GM19025 (cell line): ENCODE measurements around the gene AOC1.
A peak's percentile ranks its signal among the peaks of the same experiment; 100 is the strongest.
"Not testable (repeated sequence)": the region's sequence is repeated elsewhere in the genome, so short reads cannot be mapped to it uniquely, and the experiment has no call there.

ENCODE experiments used
- ATAC-seq: cut with Tn5 transposase; IDR thresholded peaks from one replicate; pipeline ENCODE4 v1.9.1; 2021; ENCODE audit warnings: mild to moderate bottlenecking, low read depth, moderate library complexity; ENCODE audit not compliant: unreplicated experiment

The AOC1 gene

GRCh38 chr7:150891740-150892139, 39.4 kb downstream of the AOC1 start:
- no peak for ATAC-seq

- ATAC-seq = no peak
Observed at GRCh38 chr7:150895809-150896208, 43.5 kb downstream of the AOC1 start.

- ATAC-seq = no peak
Observed at GRCh38 chr7:150896562-150897209, 44.4 kb downstream of the AOC1 start.

- ATAC-seq = peak; percentile 54
Observed at GRCh38 chr7:150897502-150898474, 45.5 kb downstream of the AOC1 start.

GRCh38 chr7:150898475-150899011, 46.2 kb downstream of the AOC1 start:
- no peak for ATAC-seq

- no peak for ATAC-seq
Observed at GRCh38 chr7:150900675-150901074, 48.4 kb downstream of the AOC1 start.

- no peak for ATAC-seq
Observed at GRCh38 chr7:150901160-150902035, 49.1 kb downstream of the AOC1 start.

- ATAC-seq = no peak
Observed at GRCh38 chr7:150902078-150903033, 50.0 kb downstream of the AOC1 start.

- no peak for ATAC-seq
Observed at GRCh38 chr7:150903606-150904005, 51.3 kb downstream of the AOC1 start.

GRCh38 chr7:150904011-150904909, 51.9 kb downstream of the AOC1 start:
- ATAC-seq = no peak

- no peak for ATAC-seq
Observed at GRCh38 chr7:150908173-150908572, 55.9 kb downstream of the AOC1 start.

- no peak for ATAC-seq
Observed at GRCh38 chr7:150909200-150909995, 57.1 kb downstream of the AOC1 start.

GRCh38 chr7:150910305-150910995, 58.1 kb downstream of the AOC1 start:
- ATAC-seq = not testable (repeated sequence)

- no peak for ATAC-seq
Observed at GRCh38 chr7:150910996-150911422, 58.7 kb downstream of the AOC1 start.
